HG03442 (cell line): Measurements from ENCODE around the gene UBE2D1.

Experiments used
- ATAC-seq: cut with Tn5 transposase; IDR thresholded peaks from one replicate; pipeline ENCODE4 v1.9.1; 2021; ENCODE audit warnings: mild to moderate bottlenecking, moderate library complexity; ENCODE audit not compliant: unreplicated experiment

UBE2D1 gene

DNA sequence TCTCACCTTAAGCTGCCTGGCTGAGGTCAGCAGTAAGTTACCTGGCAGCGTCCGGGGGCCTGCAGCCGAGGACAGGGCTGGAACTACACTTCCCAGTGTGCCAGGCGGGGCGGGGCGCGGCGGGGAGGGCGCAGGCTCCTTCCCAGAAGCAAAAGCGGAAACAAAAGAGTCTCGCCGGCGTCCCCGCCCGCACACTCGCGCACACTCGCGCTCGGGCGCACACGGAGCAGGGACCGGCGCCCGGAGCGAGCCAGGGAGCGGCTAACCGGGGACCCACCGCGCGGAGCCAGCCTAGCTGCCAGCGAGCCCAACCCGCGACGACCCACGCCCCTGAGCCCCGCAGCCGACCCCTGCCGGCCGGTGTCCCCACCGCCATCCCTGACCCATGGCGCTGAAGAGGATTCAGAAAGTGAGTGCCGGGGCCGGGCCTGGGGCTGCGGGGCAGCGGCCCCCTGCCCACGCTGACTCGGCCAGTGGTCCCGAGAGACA lies at the start of gene UBE2D1:
UBE2D1 (plus strand) TSS at position 190 of the 489 bp plus-strand sequence; CDS start at position 386, 196 bp downstream.
- peak; percentile 95 for ATAC-seq

DNA sequence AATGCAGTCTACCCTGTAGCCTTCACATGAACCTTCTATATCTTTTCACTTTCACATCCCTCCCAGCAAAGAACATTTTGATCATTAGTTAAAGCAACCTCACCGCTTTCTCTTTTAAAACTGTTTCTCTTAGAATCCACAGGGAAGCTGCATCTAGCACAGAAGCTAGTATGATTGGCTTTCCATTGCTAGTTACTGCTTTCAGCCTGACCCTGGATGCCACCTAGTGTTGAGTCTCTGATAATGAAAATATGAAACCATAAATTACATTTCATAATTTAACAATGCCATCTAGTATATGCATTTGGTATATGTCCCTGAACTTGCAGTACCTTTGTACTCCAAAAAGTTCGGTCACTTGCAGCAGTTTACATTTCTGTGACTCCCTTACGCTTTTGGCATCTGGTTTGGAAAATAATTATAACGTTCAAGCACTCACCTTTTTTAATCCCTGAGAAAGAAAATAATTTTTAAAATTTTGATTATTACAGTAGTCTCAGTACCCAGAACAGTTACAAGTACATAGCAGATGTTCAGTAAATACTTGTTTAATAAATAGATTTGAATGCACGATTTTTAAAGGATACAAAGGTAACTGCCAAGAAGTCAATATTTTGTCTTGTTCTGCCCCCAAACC lies 43.1 kb upstream of the UBE2D1 start:
- ATAC-seq: peak; percentile 90

DNA sequence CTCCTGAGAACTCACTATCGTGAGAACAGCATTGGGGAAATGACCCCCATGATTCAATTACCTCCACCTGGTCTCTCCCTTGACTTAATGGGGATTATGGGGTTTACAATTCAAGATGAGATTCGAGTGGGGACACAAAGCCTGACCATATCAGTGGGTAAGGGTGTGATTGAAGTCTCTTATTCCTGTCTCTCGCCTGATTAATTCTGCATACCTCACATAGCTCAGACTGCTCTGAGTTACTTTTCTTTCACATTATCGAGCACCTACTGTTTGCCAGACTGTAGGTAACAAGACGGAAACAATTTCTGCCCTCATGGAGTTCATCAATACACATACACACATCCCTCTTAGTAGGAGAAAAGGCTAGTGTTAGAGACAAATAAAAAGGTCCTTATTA lies 40.8 kb upstream of the UBE2D1 start:
- no peak for ATAC-seq

DNA sequence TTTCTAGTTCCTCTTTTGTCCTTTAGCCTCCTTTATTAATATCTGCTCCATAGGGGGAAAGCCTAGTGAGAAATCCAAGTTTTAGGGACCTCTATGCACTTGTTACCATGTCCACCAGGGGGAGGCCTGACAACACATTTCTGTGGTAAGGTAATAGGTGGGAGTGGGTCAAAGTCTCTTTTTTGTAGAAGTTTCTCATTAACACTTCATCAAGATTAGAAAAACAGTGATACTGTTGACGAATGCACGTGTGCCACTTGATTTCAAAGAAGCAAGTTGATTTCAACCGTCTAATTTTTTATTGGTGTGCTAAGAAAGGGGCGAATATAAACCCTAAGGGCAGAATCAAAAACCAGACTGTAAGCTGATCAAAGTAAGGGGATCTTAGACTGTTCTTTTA lies 35.2 kb upstream of the UBE2D1 start:
- peak; percentile 89 for ATAC-seq

DNA sequence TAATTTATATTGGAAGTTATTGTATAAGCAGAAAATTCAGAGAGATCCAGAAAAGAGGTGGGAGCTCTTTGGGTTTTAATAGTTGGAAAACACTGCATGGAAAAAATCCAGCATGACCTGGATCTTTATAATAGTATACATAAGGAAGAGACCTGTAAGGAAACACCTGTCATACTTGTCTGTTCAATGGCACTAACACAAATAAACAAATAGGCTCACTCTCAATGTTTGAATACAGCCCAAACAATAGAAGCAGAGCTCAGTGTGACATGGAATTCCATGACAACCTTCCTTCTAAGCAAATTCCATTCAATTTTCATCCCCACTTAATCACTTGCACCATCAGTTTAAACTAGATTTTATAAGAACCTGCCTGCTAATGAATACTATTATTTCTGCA lies 34.1 kb upstream of the UBE2D1 start:
- ATAC-seq: no peak

DNA sequence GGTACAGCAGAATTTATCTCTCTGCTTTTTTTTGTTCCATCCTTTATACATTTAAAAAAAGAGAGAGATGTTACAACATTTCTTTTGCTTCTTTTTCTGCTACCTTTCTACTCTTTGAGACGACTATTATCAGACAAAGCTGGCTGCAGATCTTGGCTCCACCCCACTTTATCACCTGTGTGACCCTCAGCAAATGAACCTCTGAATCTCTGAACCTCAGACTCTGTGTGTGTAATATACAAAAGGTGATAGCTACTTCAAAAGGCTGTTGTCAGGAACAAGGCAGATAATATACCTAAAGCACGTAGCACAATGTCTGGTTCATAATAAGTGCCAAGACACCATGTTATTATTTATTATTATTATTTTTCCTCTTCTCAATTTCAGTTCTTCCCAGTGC lies 32.6 kb upstream of the UBE2D1 start:
- no peak for ATAC-seq

DNA sequence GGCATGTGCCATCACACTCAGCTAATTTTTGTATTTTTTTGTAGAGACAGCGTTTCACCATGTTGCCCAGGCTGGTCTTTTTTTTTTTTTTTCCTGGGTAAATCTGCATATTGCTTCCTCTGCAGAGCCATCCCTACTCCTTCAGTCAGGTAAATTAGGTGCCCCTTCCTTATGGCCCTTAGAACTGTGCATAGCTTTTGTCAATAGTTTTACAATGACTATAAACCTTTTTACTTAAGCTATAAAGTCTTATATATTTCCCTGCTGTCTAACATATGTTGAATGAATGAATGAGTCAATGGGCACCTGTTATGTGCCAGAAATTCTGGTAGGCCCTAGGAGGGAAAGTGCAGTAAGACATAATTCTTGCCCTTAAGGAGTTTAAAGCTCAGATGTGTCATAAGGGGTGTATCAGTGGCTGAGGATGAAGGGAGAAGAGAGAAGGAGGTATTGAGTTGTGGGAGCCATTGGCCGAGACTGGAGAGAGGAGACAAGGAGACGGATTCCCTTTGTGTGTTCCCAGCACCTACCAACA lies 30.6 kb upstream of the UBE2D1 start:
- no peak for ATAC-seq

DNA sequence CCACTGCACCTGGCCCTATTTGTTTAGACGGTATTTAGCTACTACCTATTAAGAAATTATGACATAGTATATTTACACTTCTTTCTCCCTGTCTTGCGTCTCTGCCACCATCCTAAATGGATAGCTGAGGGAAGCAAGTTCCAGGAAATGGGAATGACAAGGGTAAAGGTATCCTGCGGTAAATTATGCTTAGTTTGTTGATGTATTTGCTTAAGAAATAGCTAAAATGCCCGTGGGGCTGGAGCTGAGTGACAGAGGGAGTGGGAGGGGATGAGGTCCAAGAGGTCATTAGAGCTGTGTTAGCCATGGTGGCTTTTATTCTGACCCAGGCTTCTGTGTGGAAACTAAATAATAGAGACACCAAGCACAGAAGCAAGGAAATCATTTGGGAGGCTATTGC lies 29.0 kb upstream of the UBE2D1 start:
- ATAC-seq: no peak

DNA sequence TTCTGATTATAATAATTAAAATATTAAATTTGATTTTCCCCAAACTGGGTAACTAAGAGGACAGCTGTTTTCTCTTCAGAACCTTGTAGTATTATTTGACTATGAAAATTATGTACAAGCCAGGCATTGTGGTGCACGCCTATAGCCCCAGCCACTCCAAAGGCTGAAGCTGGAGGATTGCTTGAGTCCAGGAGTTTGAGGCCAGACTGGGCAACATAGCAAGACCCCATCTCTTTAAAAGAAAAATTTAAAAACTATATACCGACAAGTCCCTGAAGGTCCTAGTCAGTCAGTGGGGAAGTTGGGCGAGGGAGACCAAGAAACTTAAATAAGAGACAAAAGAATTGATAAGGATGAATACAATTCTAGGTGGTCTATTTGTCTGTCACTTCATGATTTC lies 27.1 kb upstream of the UBE2D1 start:
- ATAC-seq: no peak

DNA sequence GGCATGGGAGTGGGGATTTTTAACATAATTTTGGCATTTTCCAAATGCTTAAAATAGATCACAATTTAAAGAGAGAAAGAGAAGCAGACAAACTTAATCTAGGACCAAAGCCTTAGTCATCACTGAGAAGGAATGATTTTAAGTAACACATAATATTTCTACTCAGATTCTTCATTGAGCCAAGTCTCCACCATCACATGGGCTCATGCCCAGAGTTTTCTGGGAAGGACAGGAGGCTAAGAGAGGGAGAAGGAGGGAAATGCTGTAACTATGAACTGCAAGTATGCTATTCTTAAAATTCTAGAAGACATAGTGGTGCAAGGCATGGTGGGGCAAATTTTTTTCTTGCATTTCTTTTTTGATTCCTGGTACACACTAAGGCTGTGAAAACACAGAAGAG lies 23.8 kb upstream of the UBE2D1 start:
- ATAC-seq: no peak

DNA sequence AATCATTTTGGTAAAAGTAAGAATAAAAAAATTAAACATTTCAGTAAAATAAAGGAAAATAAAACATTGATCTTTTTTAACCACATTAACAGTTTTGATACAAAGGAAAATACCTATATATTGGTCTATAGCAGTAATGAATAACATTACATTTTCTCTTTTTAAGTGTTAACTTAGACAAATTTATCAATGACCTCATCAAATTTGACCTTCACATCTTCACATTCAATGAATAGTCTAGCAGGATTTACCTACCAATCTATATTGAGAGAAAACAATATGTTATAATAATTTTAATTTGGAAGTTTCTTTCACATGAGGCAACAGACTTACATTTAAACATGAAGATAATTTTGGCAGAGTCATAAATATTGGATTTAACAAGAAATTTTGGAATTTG lies 17.9 kb upstream of the UBE2D1 start:
- ATAC-seq: no peak

DNA sequence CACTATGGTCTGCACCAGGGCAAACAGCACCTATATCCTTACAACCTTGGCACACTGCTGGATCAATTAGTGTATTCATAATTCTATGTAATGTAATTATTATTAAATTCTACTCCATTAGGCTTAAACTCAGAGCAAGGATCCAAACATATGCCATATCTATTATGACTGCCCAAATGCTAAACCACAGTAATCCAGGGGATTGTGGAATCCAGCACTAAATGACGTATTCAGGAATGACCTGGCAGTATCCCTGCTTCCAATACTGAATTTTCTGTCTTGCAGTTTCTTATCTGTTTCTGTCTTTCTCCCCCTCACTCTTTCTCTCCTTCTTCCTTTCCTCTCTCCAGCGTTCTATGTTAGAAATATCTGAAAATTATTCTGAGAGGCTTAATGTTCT lies 16.5 kb upstream of the UBE2D1 start:
- no peak for ATAC-seq

DNA sequence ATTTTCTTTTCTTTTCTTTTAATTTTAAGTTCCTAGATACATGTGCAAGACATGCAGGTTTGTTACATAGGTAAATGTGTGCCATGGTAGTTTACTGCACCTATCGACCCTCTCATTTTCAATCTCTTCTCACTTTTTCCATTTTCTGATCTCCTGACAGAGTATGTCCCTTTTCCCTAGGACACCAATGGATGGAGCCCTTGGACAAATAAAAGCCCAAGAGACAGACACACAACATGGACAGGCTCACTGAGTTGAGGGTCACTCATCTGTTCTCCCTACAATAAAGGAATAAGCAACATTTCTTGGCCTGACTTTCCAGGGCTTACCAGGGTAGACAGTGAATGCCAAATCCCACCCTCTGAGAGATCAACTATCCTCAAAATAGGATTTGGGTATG lies 15.2 kb upstream of the UBE2D1 start:
- no peak for ATAC-seq

DNA sequence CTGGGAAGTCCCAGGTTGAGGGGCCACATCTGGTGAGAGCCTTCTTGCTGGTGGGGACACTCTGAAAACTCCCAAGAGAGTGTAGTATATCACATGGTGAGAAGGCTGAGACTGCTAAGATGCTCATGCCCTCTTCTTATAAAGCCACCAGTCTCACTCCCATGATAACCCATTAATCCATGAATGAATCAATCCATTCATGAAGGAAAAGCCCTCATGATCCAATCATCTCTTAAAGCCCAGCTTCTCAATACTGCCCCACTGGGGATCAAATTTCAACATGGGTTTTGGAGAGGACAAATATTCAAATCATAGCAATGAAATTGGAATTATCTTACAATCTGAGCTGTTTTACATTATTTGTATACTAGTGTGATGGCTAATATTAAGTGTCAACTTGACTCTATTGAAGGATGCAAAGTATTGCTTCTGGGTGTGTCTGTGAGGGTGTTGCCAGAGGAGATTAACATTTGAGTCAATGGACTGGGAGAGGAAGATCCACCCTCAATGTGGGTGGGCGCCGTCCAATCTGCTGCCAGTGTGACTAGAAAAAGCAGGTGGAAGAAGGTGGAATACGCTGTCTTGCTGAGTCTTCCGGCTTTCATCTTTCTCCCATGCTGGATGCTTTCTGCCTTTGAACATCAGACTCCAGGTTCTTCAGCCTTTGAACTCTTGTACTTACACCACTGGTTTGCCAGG lies 14.3 kb upstream of the UBE2D1 start:
- no peak for ATAC-seq

DNA sequence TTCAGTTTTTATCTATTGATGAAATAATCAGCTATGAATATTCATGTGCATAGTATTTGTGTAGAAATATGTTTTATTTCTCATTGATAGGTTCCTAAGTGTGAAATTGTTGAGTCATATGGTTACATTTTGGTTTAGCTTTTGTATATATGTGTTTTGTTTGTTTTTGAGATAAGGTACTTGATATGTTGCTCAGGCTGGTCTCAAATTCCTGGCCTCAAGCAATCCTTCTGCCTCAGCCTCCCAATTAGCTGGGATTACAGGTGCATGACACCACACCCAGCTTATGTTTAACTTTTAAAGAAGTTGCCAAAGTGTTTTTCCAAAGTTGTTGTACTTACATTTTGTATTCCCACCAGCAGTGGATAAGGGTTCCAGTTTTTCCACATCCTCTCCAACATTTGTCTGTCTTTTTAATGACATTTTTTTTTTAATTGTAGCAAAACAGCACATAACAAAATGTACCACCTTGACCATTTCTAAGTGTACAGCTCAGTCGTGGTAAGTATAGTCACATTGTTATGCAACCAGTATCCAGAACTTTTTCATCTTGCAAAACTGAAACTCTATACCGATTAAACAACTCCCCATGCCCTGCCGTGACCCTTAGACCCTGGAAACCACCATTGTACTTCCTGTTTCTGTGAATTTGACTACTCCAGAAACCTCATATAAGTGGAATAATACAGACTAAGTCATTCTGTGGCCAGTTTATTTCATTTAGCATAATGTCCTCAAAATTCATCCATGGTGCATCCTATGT lies 12.6 kb upstream of the UBE2D1 start:
- peak; percentile 89 for ATAC-seq

DNA sequence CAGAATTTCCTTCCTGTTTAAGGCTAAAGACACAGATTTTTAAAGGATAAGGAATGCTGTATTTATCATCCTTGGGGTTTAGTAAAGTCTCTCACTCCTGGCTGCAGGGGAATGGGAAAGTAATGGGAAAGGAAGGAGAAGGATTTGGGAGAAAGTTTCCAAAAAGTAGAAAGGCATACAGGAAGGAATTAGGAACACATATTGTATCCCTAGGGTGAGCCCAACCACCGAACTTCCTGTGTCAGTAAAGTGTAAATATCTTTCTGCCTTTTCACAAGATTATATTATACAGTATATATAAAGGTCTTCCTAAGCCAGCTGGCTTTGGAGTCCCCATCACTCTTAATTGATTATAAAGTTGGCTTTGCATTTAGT lies 12.0 kb upstream of the UBE2D1 start:
- ATAC-seq: no peak

DNA sequence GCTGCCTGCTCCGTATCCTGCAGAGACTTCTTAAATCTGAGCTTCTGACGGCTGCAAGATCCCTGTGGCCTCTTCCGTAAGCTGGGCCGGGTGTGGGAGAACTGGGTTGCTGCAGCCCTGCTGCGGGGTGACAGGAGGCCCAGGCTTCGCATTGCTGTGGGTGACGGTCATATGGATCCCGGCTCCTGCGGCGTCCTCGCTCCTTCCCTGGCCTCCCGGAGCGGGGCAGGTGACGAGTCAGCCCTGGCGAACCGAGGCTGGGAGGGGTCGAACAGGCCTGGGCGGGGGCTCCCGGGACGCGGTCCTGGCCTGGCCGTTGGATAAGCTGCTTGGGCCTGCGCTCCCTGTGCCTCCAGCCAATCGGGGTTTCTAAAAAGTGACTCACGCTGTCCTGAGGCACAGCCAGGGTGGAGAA lies 7.8 kb upstream of the UBE2D1 start:
- ATAC-seq: no peak

DNA sequence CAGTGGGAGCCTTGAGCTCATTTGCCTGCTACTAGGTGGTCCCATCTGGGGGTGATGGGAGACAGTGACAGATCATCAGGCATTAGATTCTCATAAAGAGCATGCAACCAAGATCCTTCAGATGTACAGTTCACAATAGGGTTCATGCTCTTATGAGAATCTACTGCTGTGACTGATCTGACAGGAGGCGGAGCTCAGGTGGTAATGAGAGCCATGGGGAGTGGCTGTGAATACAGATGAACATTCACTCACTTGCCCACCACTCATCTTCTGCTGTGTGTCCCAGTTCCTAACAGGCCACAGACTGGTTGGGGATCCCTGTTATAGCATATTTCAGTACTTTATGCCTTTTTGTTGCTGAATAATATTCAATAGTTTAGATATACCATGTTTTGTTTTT lies 6.6 kb upstream of the UBE2D1 start:
- ATAC-seq: no peak

DNA sequence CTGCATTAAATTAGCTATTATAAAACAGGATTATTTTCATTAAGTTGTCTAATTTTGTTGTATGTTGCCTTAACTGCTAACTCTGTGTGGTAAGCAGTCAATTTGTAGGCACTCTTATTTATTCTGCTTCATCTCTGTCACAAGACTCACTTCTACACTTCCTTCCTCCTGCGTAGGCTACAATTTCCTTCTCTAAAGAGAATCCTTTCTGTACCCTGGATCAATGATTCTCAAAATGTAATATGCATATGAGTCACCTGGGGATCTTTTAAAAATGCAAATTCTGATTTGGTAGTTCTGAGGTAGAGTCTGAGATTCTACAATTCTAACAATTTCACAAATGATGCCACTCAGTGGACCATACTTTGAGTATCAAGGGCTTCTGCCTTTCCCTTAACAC lies 4.4 kb upstream of the UBE2D1 start:
- no peak for ATAC-seq

DNA sequence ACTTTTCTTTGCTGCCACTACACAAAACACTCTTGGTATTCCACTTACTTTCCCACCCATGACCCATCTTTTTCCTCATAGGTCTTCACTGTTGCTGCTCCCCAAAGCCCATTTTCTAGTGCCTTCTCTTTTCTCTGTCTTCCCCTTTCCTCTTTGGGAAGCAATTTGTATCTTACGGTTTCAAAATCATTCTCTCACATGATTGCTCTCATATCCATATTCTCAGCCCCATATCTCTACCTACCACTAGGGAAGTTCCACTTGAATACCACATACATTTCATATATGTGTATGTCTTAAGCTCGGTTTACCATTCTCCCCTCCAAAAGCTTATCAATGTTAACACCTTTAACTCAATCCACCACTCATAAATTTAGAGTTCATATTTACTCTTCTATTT lies 3.2 kb upstream of the UBE2D1 start:
- no peak for ATAC-seq

DNA sequence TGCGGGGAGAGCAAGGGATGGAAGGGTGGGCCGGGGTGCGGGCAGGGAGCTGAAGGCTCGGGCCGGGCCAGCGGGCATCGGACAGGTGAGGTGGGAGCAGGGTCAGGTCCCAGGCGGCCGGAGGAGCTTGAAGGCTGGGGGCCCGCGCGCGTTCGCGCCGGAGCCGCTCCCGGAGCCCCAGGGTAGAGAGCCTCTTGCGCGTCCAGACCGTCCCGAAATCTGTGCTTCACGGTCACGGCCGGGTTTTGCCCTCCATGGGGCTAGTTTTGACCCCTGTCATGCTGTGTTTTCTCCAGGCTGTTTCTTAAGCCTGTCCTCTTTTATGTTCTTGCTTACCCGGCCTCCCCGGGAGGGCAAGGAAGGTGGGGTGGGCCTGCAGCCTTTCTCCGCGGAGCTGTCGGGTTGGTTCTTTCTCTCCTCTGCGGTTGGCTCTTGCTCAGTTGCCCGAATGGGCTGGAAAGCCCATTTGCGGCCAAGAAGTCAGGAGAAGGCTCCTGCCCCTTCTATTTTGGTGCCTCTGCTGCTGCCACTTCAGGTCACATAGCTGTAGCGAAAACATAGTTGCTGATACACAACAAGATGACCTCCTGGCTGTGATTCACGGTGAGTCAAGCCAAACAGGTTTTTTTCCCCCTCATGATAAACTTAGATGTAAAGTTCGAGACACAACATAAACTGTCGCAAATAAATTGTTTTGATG lies 650 bp downstream of the UBE2D1 start:
- ATAC-seq: peak; percentile 40
